Fibroblast of villous mesenchyme (primary cell): ENCODE measurements around the gene NOX5. TPM values are rescaled to one million over a fixed set of nuclear protein-coding genes. Genes with fewer than 3 reads are reported as not detected.

Experiments
- DNase-seq: peaks from one replicate; pipeline ENCODE4 v3.0.0-alpha.2; 2010; ENCODE audit warnings: low read depth
- H3K4me3 ChIP-seq: 2 replicates; pipeline ENCODE4 v1.5.1; 2011; ENCODE audit warnings: low read depth, mild to moderate bottlenecking, low read length
- total RNA-seq: library from RNA; depleted of rRNA; stranded (reverse); fragments of >200 nt; gene quantifications from 2 replicates; pipeline ENCODE4 v1.2.3, GENCODE V29; 2012
- TF ChIP-seq, protein P1 (sequence below): IDR thresholded peaks from 2 replicates; pipeline ENCODE4 v1.5.1; 2012; ENCODE audit warnings: low read depth, mild to moderate bottlenecking, low read length; ENCODE audit not compliant: insufficient read depth

NOX5 gene
- total RNA-seq, 1 donor: 0.43 TPM

DNA sequence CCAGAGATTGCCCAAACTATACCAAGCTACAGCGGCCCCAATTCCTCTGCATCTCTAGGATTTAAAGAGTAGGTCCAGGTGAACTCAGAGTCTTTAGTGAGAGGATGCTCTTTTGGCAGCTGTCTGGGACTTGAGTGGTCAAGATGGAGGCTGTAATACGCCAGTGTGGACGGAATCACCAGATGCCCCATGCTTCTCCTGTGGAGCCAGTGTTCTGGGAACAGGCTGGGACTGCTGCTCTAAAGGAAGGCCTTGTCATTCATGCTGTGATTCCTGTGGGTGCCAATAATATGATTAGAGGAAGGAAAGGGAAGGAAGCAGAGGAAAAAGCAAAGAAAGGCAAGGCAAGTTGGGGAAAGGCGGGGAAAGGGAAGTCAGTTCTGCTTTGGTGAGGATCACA, 17.4 kb upstream of the NOX5 start:
- TF ChIP-seq, protein P1, sequence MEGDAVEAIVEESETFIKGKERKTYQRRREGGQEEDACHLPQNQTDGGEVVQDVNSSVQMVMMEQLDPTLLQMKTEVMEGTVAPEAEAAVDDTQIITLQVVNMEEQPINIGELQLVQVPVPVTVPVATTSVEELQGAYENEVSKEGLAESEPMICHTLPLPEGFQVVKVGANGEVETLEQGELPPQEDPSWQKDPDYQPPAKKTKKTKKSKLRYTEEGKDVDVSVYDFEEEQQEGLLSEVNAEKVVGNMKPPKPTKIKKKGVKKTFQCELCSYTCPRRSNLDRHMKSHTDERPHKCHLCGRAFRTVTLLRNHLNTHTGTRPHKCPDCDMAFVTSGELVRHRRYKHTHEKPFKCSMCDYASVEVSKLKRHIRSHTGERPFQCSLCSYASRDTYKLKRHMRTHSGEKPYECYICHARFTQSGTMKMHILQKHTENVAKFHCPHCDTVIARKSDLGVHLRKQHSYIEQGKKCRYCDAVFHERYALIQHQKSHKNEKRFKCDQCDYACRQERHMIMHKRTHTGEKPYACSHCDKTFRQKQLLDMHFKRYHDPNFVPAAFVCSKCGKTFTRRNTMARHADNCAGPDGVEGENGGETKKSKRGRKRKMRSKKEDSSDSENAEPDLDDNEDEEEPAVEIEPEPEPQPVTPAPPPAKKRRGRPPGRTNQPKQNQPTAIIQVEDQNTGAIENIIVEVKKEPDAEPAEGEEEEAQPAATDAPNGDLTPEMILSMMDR: no peak

DNA sequence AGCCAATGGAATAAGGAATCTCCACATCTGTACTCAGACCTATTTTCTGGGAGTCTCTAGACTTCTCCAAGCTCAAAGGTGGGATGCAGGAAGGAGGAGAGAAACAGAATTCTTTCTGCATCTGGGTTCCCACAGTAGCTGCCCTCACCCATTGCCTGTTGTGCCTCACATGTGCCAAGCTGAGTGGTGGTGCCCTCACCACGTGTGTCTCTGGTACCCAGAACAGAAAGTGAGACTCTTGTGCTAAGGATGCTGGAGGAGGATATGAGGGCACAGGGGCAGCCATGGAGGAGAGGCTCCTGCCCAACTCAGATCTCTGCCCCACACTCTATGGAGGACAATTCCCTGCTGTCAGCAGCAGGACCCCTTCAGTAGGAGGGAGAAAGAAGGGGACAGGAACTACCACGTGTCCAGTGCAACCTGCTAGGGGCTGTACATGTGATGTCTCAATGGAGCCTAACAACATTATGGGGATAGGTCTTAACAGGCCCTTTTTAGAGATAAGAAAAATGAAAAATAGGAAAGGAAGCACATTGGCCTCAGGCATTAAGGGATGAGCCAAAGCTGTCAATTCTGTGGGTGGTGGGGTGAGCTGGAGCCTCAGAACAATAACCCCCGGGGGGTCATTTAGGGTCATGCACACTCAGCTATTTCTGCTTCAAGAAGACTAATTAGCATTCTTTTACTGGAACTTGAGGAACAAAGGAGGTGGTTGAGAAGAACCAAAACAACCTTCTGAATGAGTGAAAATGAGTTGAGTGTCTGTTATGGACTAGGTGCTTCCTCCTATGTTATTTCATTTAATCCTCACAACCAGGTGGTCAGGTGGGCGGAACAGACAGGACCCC, 16.3 kb upstream of the NOX5 start:
- H3K4me3 ChIP-seq: no peak overlapping the region
- no peak for DNase-seq
- TF ChIP-seq, protein P1: no peak

More for the DNA sequence above, 17.4 kb upstream of the NOX5 start:
- DNase-seq: no peak
- no peak overlapping the region for H3K4me3 ChIP-seq

DNA sequence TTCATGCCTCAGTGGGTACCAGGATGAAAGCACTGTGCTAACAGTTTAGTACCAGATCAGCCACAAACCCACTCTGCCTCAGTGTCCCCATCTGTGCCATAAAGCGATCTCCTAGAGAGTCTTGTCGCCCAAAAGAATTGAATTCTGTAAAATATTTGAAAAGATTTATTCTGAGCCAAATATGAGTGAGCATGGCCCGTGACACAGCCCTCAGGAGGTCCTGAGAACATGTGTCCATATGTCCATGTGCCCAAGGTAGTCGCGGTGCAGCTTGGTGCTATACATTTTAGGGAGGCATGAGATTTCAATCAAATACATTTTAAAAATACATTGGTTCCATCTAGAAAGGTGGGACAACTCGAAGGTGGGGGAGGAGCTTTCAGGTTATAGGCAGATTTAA, 15.4 kb upstream of the NOX5 start:
- H3K4me3 ChIP-seq: no peak overlapping the region
- TF ChIP-seq, protein P1: no peak
- DNase-seq: no peak

DNA sequence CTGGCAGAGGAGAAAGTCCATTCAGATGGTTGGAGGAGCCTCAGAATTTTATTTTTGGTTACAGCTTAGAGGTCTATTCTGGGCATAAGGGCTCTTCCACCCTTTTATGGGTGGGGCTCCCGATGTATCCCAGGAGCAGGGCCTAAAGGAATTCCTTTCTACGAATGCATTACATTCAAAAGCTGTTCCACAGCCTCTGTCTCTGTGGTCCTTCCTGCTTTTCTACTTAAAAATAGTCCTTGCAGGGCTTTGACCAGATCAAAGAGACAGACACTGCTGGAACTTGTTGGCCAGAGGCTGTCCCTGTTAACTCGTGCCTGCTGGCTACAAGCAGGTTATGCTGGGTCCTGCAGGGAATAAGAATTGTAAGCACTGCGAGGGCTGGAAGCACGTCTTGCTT, 14.4 kb upstream of the NOX5 start:
- TF ChIP-seq, protein P1: no peak
- DNase-seq: no peak
- no peak overlapping the region for H3K4me3 ChIP-seq

DNA sequence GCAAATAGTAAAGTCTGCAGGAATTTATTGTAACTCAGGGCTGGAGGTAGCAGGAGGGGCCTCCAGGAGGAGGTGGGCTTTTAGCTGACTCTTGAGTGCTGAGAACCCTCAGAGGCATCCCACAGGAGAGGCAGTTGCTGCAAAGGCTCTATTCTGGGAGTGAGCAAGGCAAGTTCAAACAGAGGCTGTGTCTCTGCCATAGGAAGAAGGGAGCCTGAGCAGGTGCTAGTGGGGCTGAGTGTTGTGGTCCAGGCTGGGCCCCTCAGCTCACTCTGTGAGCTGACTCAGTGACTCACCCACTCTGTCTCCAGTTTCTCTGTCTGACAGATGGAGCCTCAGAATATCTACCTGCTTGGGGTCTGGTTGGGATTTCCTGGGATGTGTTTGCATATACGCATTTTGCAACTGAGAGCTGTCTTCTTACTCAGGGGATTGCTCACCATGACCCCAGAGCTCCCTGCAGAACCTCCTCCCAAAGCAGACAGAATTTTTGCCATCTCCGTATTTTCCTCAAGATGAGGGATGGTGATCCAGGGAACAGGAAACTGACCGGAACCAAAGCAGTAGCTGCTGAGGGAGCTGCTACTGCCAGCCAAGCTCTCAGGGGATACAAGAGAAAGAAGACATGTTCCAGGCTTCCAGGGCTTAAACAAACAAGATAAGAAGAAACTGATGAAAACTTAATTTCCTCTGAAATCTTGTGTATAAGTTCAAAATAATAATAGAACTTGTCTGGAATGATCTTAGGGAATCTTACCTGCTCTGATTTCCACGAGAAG, 13.6 kb upstream of the NOX5 start:
- H3K4me3 ChIP-seq: no peak overlapping the region
- TF ChIP-seq, protein P1: no peak
- no peak for DNase-seq

DNA sequence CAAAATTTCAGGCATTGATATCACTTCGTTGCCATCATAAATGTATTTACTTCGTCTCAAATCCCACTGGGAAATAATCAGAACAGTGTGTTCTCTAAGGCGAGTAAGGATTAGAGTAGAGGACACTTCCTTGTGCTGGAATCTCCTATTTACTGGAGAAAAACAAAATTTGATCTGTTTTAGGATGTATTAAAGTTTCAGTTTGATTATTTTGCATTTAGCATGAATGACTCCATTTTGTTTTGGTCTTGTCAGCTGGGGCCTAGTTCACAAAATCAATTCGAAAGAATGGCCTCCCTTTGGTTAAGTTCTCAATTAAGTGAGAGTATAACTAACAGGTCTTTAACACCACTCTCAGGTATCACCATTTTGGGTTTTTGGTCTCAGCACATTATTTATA, 11.7 kb upstream of the NOX5 start:
- no peak for DNase-seq
- TF ChIP-seq, protein P1: no peak
- H3K4me3 ChIP-seq: no peak overlapping the region
